ENCODE results near the gene BBS4.

BBS4 gene

DNA sequence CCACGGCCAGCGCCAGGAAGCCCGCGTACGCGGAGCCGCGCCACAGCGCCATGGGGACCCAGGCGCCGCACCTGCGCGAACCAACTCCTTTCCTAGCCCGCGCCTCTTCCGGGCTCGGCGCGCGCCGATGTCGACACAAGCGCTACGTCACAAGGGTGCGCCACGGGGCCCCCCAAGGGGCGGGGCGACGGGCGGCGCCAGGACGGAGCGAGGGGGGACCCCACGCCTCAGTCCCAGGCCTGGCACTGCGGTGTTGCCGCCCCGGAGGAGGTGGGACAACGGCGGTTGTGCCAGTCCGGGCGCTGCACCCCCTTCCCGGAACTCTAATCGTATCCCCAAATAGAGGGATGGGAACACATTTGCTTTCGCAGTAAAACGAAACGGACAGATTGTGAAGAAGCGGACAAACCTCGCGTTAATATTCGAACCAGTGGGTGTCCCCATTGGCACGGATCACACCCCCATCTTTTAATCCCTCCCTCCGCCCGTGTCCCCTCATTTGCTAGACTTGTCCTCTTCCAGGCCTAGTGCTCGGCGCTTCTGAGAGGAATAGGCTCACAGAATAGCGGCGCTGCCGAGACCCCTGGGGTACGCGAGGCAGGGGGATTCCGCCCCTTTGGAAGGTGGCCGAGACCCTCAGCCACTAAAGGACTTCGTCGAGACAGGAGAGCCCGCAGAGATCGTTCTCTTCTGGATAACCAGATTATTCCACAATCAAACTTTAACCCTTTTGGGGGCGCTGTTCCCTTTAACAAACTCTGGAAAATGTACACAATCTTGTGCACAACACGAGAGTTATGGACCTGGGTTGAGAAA lies 97.8 kb downstream of the BBS4 start, which contains the start of gene ADPGK (continued):
- TF ChIP-seq ZNF555 (tag by site-specific recombination; conservative IDR thresholded peaks at IDR 0.05) (no peak), ZNF350 (tag by site-specific recombination; IDR thresholded peaks at IDR 0.05) (no peak), ZNF660 (tag by site-specific recombination; IDR thresholded peaks at IDR 0.05) (peak; percentile 94), WT1 (tag by site-specific recombination; IDR thresholded peaks at IDR 0.05) (peak; percentile 74), PRDM1 (tag by site-specific recombination; IDR thresholded peaks at IDR 0.05) (no peak), ZNF324 (tag by site-specific recombination; IDR thresholded peaks at IDR 0.05) (peak; percentile 90), ZBTB17 (tag by site-specific recombination; IDR thresholded peaks at IDR 0.05) (peak; percentile 93), ZNF48 (tag by site-specific recombination; IDR thresholded peaks at IDR 0.05) (no peak), KLF9 (tag by site-specific recombination; IDR thresholded peaks at IDR 0.05; ENCODE audit: low read depth) (peak; percentile 91), ZNF121 (tag by site-specific recombination; IDR thresholded peaks at IDR 0.05) (peak; percentile 59; the same call in 1 of the 2 replicates), HOXA7 (CRISPR knock-in tag; IDR thresholded peaks at IDR 0.05; ENCODE audit: borderline replicate concordance) (no peak), ZNF670 (tag by site-specific recombination; IDR thresholded peaks at IDR 0.05; ENCODE audit: low read depth) (no peak), ZNF169 (tag by site-specific recombination; IDR thresholded peaks at IDR 0.05) (peak; percentile 65; the same call in 1 of the 2 replicates), ZNF571 (tag by site-specific recombination; IDR thresholded peaks at IDR 0.05) (no peak), ZNF792 (tag by site-specific recombination; IDR thresholded peaks at IDR 0.05) (peak; percentile 44; the same call in 1 of the 2 replicates), ZNF138 (tag by site-specific recombination; IDR thresholded peaks at IDR 0.05; ENCODE audit: borderline replicate concordance) (peak; percentile 13; the same call in 1 of the 2 replicates)
- TF ChIP-seq, protein P1, sequence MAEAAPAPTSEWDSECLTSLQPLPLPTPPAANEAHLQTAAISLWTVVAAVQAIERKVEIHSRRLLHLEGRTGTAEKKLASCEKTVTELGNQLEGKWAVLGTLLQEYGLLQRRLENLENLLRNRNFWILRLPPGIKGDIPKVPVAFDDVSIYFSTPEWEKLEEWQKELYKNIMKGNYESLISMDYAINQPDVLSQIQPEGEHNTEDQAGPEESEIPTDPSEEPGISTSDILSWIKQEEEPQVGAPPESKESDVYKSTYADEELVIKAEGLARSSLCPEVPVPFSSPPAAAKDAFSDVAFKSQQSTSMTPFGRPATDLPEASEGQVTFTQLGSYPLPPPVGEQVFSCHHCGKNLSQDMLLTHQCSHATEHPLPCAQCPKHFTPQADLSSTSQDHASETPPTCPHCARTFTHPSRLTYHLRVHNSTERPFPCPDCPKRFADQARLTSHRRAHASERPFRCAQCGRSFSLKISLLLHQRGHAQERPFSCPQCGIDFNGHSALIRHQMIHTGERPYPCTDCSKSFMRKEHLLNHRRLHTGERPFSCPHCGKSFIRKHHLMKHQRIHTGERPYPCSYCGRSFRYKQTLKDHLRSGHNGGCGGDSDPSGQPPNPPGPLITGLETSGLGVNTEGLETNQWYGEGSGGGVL (tag by site-specific recombination; IDR thresholded peaks at IDR 0.05) = peak; percentile 70
- TF ChIP-seq, protein P2, sequence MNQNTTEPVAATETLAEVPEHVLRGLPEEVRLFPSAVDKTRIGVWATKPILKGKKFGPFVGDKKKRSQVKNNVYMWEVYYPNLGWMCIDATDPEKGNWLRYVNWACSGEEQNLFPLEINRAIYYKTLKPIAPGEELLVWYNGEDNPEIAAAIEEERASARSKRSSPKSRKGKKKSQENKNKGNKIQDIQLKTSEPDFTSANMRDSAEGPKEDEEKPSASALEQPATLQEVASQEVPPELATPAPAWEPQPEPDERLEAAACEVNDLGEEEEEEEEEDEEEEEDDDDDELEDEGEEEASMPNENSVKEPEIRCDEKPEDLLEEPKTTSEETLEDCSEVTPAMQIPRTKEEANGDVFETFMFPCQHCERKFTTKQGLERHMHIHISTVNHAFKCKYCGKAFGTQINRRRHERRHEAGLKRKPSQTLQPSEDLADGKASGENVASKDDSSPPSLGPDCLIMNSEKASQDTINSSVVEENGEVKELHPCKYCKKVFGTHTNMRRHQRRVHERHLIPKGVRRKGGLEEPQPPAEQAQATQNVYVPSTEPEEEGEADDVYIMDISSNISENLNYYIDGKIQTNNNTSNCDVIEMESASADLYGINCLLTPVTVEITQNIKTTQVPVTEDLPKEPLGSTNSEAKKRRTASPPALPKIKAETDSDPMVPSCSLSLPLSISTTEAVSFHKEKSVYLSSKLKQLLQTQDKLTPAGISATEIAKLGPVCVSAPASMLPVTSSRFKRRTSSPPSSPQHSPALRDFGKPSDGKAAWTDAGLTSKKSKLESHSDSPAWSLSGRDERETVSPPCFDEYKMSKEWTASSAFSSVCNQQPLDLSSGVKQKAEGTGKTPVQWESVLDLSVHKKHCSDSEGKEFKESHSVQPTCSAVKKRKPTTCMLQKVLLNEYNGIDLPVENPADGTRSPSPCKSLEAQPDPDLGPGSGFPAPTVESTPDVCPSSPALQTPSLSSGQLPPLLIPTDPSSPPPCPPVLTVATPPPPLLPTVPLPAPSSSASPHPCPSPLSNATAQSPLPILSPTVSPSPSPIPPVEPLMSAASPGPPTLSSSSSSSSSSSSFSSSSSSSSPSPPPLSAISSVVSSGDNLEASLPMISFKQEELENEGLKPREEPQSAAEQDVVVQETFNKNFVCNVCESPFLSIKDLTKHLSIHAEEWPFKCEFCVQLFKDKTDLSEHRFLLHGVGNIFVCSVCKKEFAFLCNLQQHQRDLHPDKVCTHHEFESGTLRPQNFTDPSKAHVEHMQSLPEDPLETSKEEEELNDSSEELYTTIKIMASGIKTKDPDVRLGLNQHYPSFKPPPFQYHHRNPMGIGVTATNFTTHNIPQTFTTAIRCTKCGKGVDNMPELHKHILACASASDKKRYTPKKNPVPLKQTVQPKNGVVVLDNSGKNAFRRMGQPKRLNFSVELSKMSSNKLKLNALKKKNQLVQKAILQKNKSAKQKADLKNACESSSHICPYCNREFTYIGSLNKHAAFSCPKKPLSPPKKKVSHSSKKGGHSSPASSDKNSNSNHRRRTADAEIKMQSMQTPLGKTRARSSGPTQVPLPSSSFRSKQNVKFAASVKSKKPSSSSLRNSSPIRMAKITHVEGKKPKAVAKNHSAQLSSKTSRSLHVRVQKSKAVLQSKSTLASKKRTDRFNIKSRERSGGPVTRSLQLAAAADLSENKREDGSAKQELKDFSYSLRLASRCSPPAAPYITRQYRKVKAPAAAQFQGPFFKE (tag by site-specific recombination; IDR thresholded peaks at IDR 0.05; ENCODE audit: borderline replicate concordance) = no peak; the same call in 1 of the 2 replicates
- TF ChIP-seq, protein P3, sequence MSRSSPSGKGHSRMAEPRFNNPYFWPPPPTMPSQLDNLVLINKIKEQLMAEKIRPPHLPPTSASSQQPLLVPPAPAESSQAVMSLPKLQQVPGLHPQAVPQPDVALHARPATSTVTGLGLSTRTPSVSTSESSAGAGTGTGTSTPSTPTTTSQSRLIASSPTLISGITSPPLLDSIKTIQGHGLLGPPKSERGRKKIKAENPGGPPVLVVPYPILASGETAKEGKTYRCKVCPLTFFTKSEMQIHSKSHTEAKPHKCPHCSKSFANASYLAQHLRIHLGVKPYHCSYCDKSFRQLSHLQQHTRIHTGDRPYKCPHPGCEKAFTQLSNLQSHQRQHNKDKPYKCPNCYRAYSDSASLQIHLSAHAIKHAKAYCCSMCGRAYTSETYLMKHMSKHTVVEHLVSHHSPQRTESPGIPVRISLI (tag by site-specific recombination; IDR thresholded peaks at IDR 0.05) = peak; percentile 73; the same call in 1 of the 2 replicates
- TF ChIP-seq, protein P4, sequence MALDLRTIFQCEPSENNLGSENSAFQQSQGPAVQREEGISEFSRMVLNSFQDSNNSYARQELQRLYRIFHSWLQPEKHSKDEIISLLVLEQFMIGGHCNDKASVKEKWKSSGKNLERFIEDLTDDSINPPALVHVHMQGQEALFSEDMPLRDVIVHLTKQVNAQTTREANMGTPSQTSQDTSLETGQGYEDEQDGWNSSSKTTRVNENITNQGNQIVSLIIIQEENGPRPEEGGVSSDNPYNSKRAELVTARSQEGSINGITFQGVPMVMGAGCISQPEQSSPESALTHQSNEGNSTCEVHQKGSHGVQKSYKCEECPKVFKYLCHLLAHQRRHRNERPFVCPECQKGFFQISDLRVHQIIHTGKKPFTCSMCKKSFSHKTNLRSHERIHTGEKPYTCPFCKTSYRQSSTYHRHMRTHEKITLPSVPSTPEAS (tag by site-specific recombination; IDR thresholded peaks at IDR 0.05) = peak; percentile 65
- TF ChIP-seq, protein P5, sequence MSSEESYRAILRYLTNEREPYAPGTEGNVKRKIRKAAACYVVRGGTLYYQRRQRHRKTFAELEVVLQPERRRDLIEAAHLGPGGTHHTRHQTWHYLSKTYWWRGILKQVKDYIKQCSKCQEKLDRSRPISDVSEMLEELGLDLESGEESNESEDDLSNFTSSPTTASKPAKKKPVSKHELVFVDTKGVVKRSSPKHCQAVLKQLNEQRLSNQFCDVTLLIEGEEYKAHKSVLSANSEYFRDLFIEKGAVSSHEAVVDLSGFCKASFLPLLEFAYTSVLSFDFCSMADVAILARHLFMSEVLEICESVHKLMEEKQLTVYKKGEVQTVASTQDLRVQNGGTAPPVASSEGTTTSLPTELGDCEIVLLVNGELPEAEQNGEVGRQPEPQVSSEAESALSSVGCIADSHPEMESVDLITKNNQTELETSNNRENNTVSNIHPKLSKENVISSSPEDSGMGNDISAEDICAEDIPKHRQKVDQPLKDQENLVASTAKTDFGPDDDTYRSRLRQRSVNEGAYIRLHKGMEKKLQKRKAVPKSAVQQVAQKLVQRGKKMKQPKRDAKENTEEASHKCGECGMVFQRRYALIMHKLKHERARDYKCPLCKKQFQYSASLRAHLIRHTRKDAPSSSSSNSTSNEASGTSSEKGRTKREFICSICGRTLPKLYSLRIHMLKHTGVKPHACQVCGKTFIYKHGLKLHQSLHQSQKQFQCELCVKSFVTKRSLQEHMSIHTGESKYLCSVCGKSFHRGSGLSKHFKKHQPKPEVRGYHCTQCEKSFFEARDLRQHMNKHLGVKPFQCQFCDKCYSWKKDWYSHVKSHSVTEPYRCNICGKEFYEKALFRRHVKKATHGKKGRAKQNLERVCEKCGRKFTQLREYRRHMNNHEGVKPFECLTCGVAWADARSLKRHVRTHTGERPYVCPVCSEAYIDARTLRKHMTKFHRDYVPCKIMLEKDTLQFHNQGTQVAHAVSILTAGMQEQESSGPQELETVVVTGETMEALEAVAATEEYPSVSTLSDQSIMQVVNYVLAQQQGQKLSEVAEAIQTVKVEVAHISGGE (tag by site-specific recombination; conservative IDR thresholded peaks at IDR 0.05; ENCODE audit: low read depth) = peak; percentile 80
- TF ChIP-seq, protein P6, sequence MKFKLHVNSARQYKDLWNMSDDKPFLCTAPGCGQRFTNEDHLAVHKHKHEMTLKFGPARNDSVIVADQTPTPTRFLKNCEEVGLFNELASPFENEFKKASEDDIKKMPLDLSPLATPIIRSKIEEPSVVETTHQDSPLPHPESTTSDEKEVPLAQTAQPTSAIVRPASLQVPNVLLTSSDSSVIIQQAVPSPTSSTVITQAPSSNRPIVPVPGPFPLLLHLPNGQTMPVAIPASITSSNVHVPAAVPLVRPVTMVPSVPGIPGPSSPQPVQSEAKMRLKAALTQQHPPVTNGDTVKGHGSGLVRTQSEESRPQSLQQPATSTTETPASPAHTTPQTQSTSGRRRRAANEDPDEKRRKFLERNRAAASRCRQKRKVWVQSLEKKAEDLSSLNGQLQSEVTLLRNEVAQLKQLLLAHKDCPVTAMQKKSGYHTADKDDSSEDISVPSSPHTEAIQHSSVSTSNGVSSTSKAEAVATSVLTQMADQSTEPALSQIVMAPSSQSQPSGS (tag by site-specific recombination; IDR thresholded peaks at IDR 0.05; ENCODE audit: low read depth) = peak; percentile 49
